ENCODE results near the gene PRDX5. TPM values are rescaled to one million over a fixed set of nuclear protein-coding genes. Genes with fewer than 3 reads are reported as not detected.

Gene PRDX5
- total and polyA plus RNA-seq, 9 of the 15 experiments (the other 6 are each of a cell fraction or from before 2014, with no cell fraction given): 40.8 to 327 (median 204) TPM

DNA sequence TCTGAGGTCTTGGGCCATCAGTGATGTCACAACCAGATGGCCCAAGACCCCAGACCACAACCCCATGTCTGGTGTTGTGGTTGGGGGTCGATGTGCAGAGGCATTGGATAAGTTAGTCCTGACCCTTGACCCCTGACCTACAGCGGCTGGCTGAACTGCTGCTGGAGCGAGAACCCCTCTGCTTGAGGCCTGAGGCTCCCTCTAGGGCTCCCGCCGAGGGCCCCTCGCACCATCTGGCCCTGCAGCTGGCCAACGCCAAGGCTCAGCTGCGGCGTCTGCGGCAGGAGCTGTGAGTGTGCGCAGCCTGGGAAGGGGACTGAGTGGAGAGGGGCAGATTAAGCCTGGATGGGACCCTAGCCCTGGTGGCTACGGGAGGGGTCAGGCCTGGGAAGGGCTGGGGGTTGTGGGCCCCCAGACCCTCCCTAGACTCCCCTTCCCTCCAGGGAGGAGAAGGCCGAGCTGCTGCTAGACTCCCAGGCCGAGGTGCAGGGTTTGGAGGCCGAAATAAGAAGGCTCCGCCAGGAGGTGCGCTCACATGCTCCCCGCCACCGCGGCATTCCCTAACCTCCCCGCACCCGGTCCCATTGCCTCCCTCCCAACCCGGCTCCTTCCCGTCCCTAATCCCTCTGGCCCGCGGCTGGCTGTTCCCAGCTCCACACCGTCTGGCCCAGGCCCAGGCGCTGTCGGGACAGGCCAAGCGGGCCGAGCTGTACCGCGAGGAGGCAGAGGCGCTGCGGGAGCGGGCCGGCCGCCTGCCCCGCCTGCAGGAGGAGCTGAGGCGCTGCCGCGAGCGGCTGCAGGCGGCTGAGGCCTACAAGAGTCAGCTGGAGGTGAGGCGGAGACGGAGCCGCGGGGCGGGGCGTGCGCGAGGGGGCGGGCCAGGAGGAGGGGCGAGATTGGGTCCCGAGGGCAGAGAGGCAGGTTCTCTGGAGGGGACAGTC lies 24.2 kb downstream of the PRDX5 start (continued):
- TF ChIP-seq, protein P1, sequence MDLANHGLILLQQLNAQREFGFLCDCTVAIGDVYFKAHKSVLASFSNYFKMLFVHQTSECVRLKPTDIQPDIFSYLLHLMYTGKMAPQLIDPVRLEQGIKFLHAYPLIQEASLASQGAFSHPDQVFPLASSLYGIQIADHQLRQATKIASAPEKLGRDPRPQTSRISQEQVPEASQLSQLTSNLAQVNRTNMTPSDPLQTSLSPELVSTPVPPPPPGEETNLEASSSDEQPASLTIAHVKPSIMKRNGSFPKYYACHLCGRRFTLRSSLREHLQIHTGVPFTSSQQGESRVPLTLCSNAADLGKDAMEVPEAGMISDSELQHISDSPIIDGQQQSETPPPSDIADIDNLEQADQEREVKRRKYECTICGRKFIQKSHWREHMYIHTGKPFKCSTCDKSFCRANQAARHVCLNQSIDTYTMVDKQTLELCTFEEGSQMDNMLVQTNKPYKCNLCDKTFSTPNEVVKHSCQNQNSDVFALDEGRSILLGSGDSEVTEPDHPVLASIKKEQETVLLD (IDR thresholded peaks at IDR 0.05): 0 out of 2 replicates have a peak, but pooled peaks have one; percentile 37
- no peak for TF ChIP-seq ZNF143 (CRISPR knock-in tag; IDR thresholded peaks at IDR 0.05)
- 0 out of 2 replicates have a peak, but pooled peaks have one; percentile 34 for TF ChIP-seq BCOR (IDR thresholded peaks at IDR 0.05)
- TF ChIP-seq ZNF12 (CRISPR knock-in tag; IDR thresholded peaks at IDR 0.05): peak; percentile 76; the same call in 1 of the 2 replicates

DNA sequence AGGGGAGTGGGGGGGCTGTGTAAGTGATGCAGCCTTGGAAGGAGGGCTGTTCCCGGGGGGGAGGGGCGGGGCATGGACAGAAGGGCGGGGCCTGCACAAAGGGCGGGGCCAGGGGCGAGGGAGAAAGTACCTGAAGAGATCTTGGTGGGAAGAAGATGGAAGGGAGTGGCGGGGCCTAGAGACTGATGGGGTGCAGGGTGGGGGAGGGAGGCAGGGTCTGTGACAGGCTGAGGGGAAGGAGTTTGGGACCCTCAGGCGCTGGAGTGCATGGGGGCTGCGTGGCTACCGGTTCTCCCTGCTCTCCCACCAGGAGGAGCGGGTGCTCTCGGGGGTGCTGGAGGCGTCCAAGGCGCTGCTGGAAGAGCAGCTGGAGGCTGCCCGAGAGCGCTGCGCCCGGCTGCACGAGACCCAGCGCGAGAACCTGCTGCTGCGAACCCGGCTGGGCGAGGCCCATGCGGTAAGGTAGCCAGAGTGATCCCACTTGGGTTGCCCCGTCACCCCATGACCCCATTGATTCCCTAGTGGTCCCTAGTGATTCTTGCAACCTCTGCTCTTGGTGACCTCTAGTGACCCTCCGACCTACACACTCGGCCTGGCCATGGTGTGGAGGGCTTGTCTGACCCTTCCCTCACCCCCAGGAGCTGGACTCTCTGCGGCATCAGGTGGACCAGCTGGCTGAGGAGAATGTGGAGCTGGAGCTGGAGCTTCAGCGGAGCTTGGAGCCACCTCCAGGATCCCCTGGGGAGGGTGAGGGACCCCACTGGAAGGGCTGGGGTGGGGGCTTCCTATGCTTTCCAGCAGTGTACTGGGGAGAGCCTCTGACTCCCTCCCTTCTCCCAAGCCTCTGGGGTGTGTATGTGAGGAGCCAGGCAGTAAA lies 25.2 kb downstream of the PRDX5 start:
- Histone ChIP-seq H4K20me1 (replicated peaks; ENCODE audit: control insufficient read depth, insufficient read depth, low read length) (no peaks in the 10 kb centered on the region; the same call in 1 of the 2 replicates), H3K27me3 (ENCODE audit: control insufficient read depth in 2 of 2, insufficient read depth in 2 of 2, low read length in 2 of 2) (no peaks in the 10 kb centered on the region), H3K4me2 (ENCODE audit: insufficient read depth, low read length) (peak overlapping the region; percentile 15), H3K4me3 (peak overlapping the region; percentile 39), H3K4me1 (replicated peaks in 1 of 2; ENCODE audit: control insufficient read depth in 2 of 2, insufficient read depth in 2 of 2, low read length in 2 of 2) (peaks cover 20 to 56% of the 10 kb centered on the region in 2 experiments; a peak in 4 of 5 replicates), H3K9me3 (replicated peaks; ENCODE audit: control insufficient read depth, insufficient read depth, low read depth, low read length) (no peaks in the 10 kb centered on the region), H3K27ac (ENCODE audit: extremely low read depth, low read depth, low read length) (no peak overlapping the region), H3K9me1 (ENCODE audit: control insufficient read depth, insufficient read depth, low read length) (no peaks in the 10 kb centered on the region), H2AFZ (ENCODE audit: low read depth, low read length) (peak overlapping the region; percentile 77), H3K79me2 (ENCODE audit: control insufficient read depth, insufficient read depth, low read length) (no peaks in the 10 kb centered on the region), H3K36me3 (ENCODE audit: control insufficient read depth, insufficient read depth, low read length) (no peaks in the 10 kb centered on the region), H3K9ac (ENCODE audit: insufficient read depth in 1 of 2, low read depth in 2 of 2, low read length in 2 of 2) (peak overlapping the region in 1 of 2 experiments; percentile 41; a peak in 3 of 4 replicates)
- ATAC-seq: peak; percentile 58
- POLR2A ChIA-PET: interaction anchor here (0.6 to 2.6 kb wide), 5 partner anchors 12 to 522 kb away, joined by 3 to 20 read pairs (median 4); partner anchors contain the start of genes PRDX5 and TRMT112
- no TSS peak for BruUV-seq (replicated peaks)
- in situ Hi-C loops (cut with MboI): no loop called here
- peak in 1 of 4 experiments; percentile 82 for DNase-seq (ENCODE audit: extremely low read depth in 1 of 4, low spot score in 3 of 4)
- 37% methylated on average over 17 of the region's 29 CpGs for WGBS (ENCODE audit: insufficient coverage, low coverage, missing lambda C conversion rate)
- intact Hi-C loops (cut with micrococcal nuclease): loop anchor here (2.0 kb wide), 1 partner anchor 38 kb away; the partner anchor contains the start of gene ESRRA
- peak; percentile 6 for FAIRE-seq
- CTCF ChIA-PET (ENCODE audit: low intra/inter-chr PET ratio): interaction anchor here (0.6 to 2.0 kb wide), 3 partner anchors 13 to 1229 kb away, joined by 4 to 8 read pairs (median 4); partner anchors contain the start of genes PRDX5 and TRMT112
- no peak for TF ChIP-seq ZZZ3 (IDR thresholded peaks at IDR 0.05)
- TF ChIP-seq, protein P2, sequence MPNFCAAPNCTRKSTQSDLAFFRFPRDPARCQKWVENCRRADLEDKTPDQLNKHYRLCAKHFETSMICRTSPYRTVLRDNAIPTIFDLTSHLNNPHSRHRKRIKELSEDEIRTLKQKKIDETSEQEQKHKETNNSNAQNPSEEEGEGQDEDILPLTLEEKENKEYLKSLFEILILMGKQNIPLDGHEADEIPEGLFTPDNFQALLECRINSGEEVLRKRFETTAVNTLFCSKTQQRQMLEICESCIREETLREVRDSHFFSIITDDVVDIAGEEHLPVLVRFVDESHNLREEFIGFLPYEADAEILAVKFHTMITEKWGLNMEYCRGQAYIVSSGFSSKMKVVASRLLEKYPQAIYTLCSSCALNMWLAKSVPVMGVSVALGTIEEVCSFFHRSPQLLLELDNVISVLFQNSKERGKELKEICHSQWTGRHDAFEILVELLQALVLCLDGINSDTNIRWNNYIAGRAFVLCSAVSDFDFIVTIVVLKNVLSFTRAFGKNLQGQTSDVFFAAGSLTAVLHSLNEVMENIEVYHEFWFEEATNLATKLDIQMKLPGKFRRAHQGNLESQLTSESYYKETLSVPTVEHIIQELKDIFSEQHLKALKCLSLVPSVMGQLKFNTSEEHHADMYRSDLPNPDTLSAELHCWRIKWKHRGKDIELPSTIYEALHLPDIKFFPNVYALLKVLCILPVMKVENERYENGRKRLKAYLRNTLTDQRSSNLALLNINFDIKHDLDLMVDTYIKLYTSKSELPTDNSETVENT (CRISPR knock-in tag; IDR thresholded peaks at IDR 0.05): peak; percentile 26; the same call in 1 of the 2 replicates
- TF ChIP-seq MXI1 (IDR thresholded peaks at IDR 0.05; ENCODE audit: low read depth, low read length): no peak
- TF ChIP-seq ZNF551 (CRISPR knock-in tag; IDR thresholded peaks at IDR 0.05): no peak
- TF ChIP-seq POLR2AphosphoS5 (IDR thresholded peaks at IDR 0.05; ENCODE audit: control insufficient read depth, insufficient read depth, low read depth, low read length): no peak
- TF ChIP-seq NR2C2 (CRISPR knock-in tag; IDR thresholded peaks at IDR 0.05): no peak
- no peak for TF ChIP-seq NR2C2 (tag; IDR thresholded peaks at IDR 0.05)
- TF ChIP-seq ZNF696 (CRISPR knock-in tag; conservative IDR thresholded peaks at IDR 0.05): no peak
- no peak for TF ChIP-seq SAP30 (IDR thresholded peaks at IDR 0.05; ENCODE audit: borderline replicate concordance, insufficient read depth, low read depth, low read length, poor library complexity, severe bottlenecking)
- no peak for TF ChIP-seq GATA2 (CRISPR knock-in tag; IDR thresholded peaks at IDR 0.05)
